Neural progenitor cell (in vitro differentiated cells): Measurements from ENCODE around the gene PCNX1. TPM values are rescaled to one million over a fixed set of nuclear protein-coding genes. Genes with fewer than 3 reads are reported as not detected.
"Not testable (repeated sequence)": the region's sequence is repeated elsewhere in the genome, so short reads cannot be mapped to it uniquely, and the experiment has no call there.

Experiments
- DNase-seq: peaks from one replicate; pipeline ENCODE4 v3.0.0-alpha.2; 2016; ENCODE audit warnings: low spot score
- H2AFZ ChIP-seq: fragments of 200-600 bp; sonication (generic); replicated peaks from 2 replicates; pipeline ENCODE4 v1.6.1; 2016; ENCODE audit warnings: antibody characterized with exemption
- H3F3A ChIP-seq: fragments of 200-600 bp; sonication (generic); 2 replicates; pipeline ENCODE4 v1.6.1; 2016; ENCODE audit warnings: antibody characterized with exemption, low read depth
- H3K27ac ChIP-seq: fragments of 200-600 bp; sonication (generic); 2 replicates; pipeline ENCODE4 v1.5.1; 2016; ENCODE audit warnings: mild to moderate bottlenecking
- H3K27me3 ChIP-seq: fragments of 200-600 bp; sonication (generic); 2 replicates; pipeline ENCODE4 v1.6.1; 2016; ENCODE audit warnings: mild to moderate bottlenecking, moderate library complexity
- H3K36me3 ChIP-seq: fragments of 200-600 bp; sonication (generic); 2 replicates; pipeline ENCODE4 v1.5.1; 2016
- H3K4me1 ChIP-seq: fragments of 200-600 bp; sonication (generic); 2 replicates; pipeline ENCODE4 v1.6.1; 2016; ENCODE audit warnings: mixed run types
- H3K4me2 ChIP-seq: fragments of 200-600 bp; sonication (generic); 2 replicates; pipeline ENCODE4 v1.6.1; 2016
- H3K4me3 ChIP-seq: fragments of 200-600 bp; sonication (generic); 2 replicates; pipeline ENCODE4 v1.5.1; 2016
- H3K79me2 ChIP-seq: fragments of 200-600 bp; sonication (generic); 2 replicates; pipeline ENCODE4 v1.6.1; 2016; ENCODE audit warnings: low read depth
- H3K9ac ChIP-seq: fragments of 200-600 bp; sonication (generic); 2 replicates; pipeline ENCODE4 v1.6.1; 2016
- H3K9me3 ChIP-seq: fragments of 200-600 bp; sonication (generic); 2 replicates; pipeline ENCODE4 v1.5.1; 2016; ENCODE audit warnings: low read depth
- H4K20me1 ChIP-seq: fragments of 200-600 bp; sonication (generic); 2 replicates; pipeline ENCODE4 v1.6.1; 2016; ENCODE audit warnings: low read depth
- H3K27ac Mint-ChIP-seq: 3 replicates; pipeline ENCODE4 v1.8.0; 2021; ENCODE audit warnings: mixed read lengths
- H3K27me3 Mint-ChIP-seq: 2 replicates; pipeline ENCODE4 v1.8.0; 2022; ENCODE audit warnings: low read depth, mild to moderate bottlenecking, inconsistent platforms, moderate library complexity, mixed read lengths; ENCODE audit not compliant: insufficient read depth
- H3K36me3 Mint-ChIP-seq: 3 replicates; pipeline ENCODE4 v1.8.0; 2021; ENCODE audit warnings: mixed read lengths
- H3K4me1 Mint-ChIP-seq: 3 replicates; pipeline ENCODE4 v1.8.0; 2021; ENCODE audit warnings: mixed read lengths
- H3K4me3 Mint-ChIP-seq: 3 replicates; pipeline ENCODE4 v1.8.0; 2021; ENCODE audit warnings: mild to moderate bottlenecking, moderate library complexity, mixed read lengths
- H3K9me3 Mint-ChIP-seq: 3 replicates; pipeline ENCODE4 v1.8.0; 2020; ENCODE audit warnings: mixed read lengths
- EZH2 ChIP-seq: fragments of 200-600 bp; sonication (generic); IDR thresholded peaks from 2 replicates; pipeline ENCODE4 v1.6.1; 2017; ENCODE audit warnings: antibody characterized with exemption, mild to moderate bottlenecking, moderate library complexity
- EZH2phosphoT487 ChIP-seq: fragments of 200-600 bp; sonication (generic); IDR thresholded peaks from 2 replicates; pipeline ENCODE4 v1.6.1; 2017; ENCODE audit warnings: antibody characterized with exemption
- total RNA-seq: library from RNA; depleted of rRNA; stranded (reverse); fragments of >200 nt; gene quantifications from 2 replicates; pipeline ENCODE4 v1.2.3, GENCODE V29; 2015; ENCODE audit warnings: low replicate concordance
- TF ChIP-seq, protein P1 (sequence below): fragments of 200-600 bp; sonication (generic); IDR thresholded peaks from 2 replicates; pipeline ENCODE4 v1.5.1; 2017; ENCODE audit warnings: antibody characterized with exemption, mild to moderate bottlenecking

Gene PCNX1
- total RNA-seq, 1 donor from 2014 or later = 48.6 TPM

GRCh38 chr14:71147335-71147734, 240.1 kb downstream of the PCNX1 start:
- H3F3A ChIP-seq, H3K27ac Mint-ChIP-seq, H3K4me2 ChIP-seq, H3K4me3 Mint-ChIP-seq, H3K4me1 ChIP-seq, H3K9ac ChIP-seq, H2AFZ ChIP-seq, H3K36me3 Mint-ChIP-seq, H3K4me3 ChIP-seq, H3K27ac ChIP-seq, H3K27me3 Mint-ChIP-seq, H3K9me3 ChIP-seq, H3K36me3 ChIP-seq, H3K79me2 ChIP-seq, H3K27me3 ChIP-seq, H4K20me1 ChIP-seq, DNase-seq: not testable (repeated sequence)
- Mint-ChIP-seq H3K9me3 (peaks cover 33% of the 10 kb centered on the region), H3K4me1 (peaks cover 10% of the 10 kb centered on the region)
- TF ChIP-seq, protein P1, sequence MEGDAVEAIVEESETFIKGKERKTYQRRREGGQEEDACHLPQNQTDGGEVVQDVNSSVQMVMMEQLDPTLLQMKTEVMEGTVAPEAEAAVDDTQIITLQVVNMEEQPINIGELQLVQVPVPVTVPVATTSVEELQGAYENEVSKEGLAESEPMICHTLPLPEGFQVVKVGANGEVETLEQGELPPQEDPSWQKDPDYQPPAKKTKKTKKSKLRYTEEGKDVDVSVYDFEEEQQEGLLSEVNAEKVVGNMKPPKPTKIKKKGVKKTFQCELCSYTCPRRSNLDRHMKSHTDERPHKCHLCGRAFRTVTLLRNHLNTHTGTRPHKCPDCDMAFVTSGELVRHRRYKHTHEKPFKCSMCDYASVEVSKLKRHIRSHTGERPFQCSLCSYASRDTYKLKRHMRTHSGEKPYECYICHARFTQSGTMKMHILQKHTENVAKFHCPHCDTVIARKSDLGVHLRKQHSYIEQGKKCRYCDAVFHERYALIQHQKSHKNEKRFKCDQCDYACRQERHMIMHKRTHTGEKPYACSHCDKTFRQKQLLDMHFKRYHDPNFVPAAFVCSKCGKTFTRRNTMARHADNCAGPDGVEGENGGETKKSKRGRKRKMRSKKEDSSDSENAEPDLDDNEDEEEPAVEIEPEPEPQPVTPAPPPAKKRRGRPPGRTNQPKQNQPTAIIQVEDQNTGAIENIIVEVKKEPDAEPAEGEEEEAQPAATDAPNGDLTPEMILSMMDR = peak; percentile 8

- Histone ChIP-seq H3K9me3 (no peaks in the 10 kb centered on the region), H3K4me3 (no peak overlapping the region)
- no peak overlapping the region for H3K27ac Mint-ChIP-seq
Observed at GRCh38 chr14:71148627-71149026, 241.4 kb downstream of the PCNX1 start.

GRCh38 chr14:71150737-71151136, 243.5 kb downstream of the PCNX1 start:
- Mint-ChIP-seq H3K4me1 (peaks cover 3% of the 10 kb centered on the region), H3K9me3 (peaks cover 32% of the 10 kb centered on the region), H3K36me3 (peaks cover 3% of the 10 kb centered on the region), H3K4me3 (no peak overlapping the region), H3K27me3 (peaks cover 3% of the 10 kb centered on the region), H3K27ac (no peak overlapping the region)
- no peak for DNase-seq
- Histone ChIP-seq H3K4me2 (no peak overlapping the region), H3K4me1 (no peaks in the 10 kb centered on the region), H3K9me3 (no peaks in the 10 kb centered on the region), H4K20me1 (no peaks in the 10 kb centered on the region), H3K79me2 (no peaks in the 10 kb centered on the region), H3F3A (no peaks in the 10 kb centered on the region), H3K27ac (no peak overlapping the region), H3K36me3 (no peaks in the 10 kb centered on the region), H3K9ac (no peak overlapping the region), H3K27me3 (no peaks in the 10 kb centered on the region), H3K4me3 (no peak overlapping the region), H2AFZ (no peak overlapping the region)
- TF ChIP-seq EZH2phosphoT487 (no peak), EZH2 (no peak)
- TF ChIP-seq, protein P1 = no peak

More at GRCh38 chr14:71148627-71149026, 241.4 kb downstream of the PCNX1 start:
- Histone ChIP-seq H3K4me2 (no peak overlapping the region), H3K4me1 (no peaks in the 10 kb centered on the region), H2AFZ (no peak overlapping the region), H3K27me3 (no peaks in the 10 kb centered on the region), H3K79me2 (no peaks in the 10 kb centered on the region), H4K20me1 (no peaks in the 10 kb centered on the region), H3F3A (no peaks in the 10 kb centered on the region), H3K36me3 (no peaks in the 10 kb centered on the region), H3K9ac (no peak overlapping the region), H3K27ac (no peak overlapping the region)
- Mint-ChIP-seq H3K4me1 (peaks cover 3% of the 10 kb centered on the region), H3K4me3 (no peak overlapping the region), H3K9me3 (peaks cover 32% of the 10 kb centered on the region), H3K36me3 (peaks cover 3% of the 10 kb centered on the region), H3K27me3 (no peaks in the 10 kb centered on the region)
- no peak for DNase-seq
- TF ChIP-seq, protein P1 = no peak
- TF ChIP-seq EZH2 = no peak

DNA sequence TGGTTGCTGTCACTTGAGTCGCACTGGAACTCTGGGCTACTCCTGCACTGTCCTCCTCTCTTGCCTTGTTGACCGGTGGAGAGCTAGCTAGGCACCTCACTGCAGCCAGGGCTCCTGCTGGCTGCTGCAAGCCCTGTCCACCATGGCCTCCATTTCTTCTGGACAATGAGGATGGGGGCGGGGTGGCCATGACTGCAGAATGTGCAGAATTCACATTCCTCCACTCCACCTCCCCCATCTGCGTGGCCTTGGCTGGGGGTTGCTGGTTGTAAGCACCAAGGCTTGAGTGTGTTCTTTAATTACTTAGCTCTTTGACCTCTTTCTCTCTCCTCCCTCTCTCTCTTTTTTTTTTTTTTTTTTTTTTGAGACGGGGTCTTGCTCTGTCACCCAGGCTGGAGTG, 248.5 kb downstream of the PCNX1 start:
- Mint-ChIP-seq H3K4me1 (peaks cover 6% of the 10 kb centered on the region), H3K4me3 (no peak overlapping the region), H3K27ac (no peak overlapping the region), H3K27me3 (peaks cover 7% of the 10 kb centered on the region), H3K9me3 (peaks cover 16% of the 10 kb centered on the region), H3K36me3 (no peaks in the 10 kb centered on the region)
- Histone ChIP-seq H3K9ac (no peak overlapping the region), H3K36me3 (no peaks in the 10 kb centered on the region), H3K4me3 (no peak overlapping the region), H3K27ac (no peak overlapping the region), H4K20me1 (no peaks in the 10 kb centered on the region), H3K9me3 (no peaks in the 10 kb centered on the region), H2AFZ (no peak overlapping the region), H3F3A (no peaks in the 10 kb centered on the region), H3K79me2 (no peaks in the 10 kb centered on the region), H3K27me3 (no peaks in the 10 kb centered on the region), H3K4me1 (no peaks in the 10 kb centered on the region), H3K4me2 (no peak overlapping the region)
- TF ChIP-seq EZH2phosphoT487 = no peak
- no peak for DNase-seq
